Gastroesophageal sphincter (tissue), 4 donors: ENCODE measurements around the gene GASK1A. TPM values are rescaled to one million over a fixed set of nuclear protein-coding genes. Genes with fewer than 3 reads are reported as not detected.
A peak's percentile ranks its signal among the peaks of the same experiment; 100 is the strongest.

Source experiments
- ATAC-seq: fragments of 150-250 bp; one replicate; pipeline ENCODE4 v1.9.1; 2016; ENCODE audit warnings: mild to moderate bottlenecking, moderate library complexity
- H3K27ac ChIP-seq, 4 donors: fragments of 200-600 bp; sonication (generic) in 3 of 4; 1 replicate in 3 of 4; 2 replicates in 1 of 4; pipeline ENCODE4 v1.5.1; 2016 to 2019
- H3K27me3 ChIP-seq: fragments of 200-600 bp; sonication (generic); one replicate; pipeline ENCODE4 v1.5.1; 2019
- H3K36me3 ChIP-seq, 2 donors: fragments of 200-600 bp; sonication (generic); one replicate each; pipeline ENCODE4 v1.5.1; 2019; ENCODE audit warnings: control low read depth in 1 of 2
- H3K4me1 ChIP-seq, 3 donors: fragments of 200-600 bp; sonication (generic); 1 replicate in 2 of 3; 2 replicates in 1 of 3; pipeline ENCODE4 v1.5.1; 2016 to 2019; ENCODE audit warnings: control low read depth in 2 of 3
- H3K4me3 ChIP-seq, 2 donors: fragments of 200-600 bp; sonication (generic); one replicate each; pipeline ENCODE4 v1.5.1; 2019; ENCODE audit warnings: mild to moderate bottlenecking in 1 of 2, moderate library complexity in 1 of 2
- H3K9me3 ChIP-seq, 3 donors: fragments of 200-600 bp; sonication (generic); one replicate each; pipeline ENCODE4 v1.5.1; 2017 to 2019; ENCODE audit warnings: control low read depth in 2 of 3
- EP300 ChIP-seq: sonication (generic); formaldehyde crosslinking; IDR thresholded peaks from one replicate; pipeline ENCODE4 v1.6.1; 2017; ENCODE audit warnings: antibody characterized with exemption, mild to moderate bottlenecking
- POLR2A ChIP-seq, 2 donors: fragments of 450-650 bp; IDR thresholded peaks; one replicate each; pipeline ENCODE4 v1.6.1; 2017; ENCODE audit warnings: antibody characterized with exemption in 2 of 2, mild to moderate bottlenecking in 2 of 2, moderate library complexity in 1 of 2
- POLR2AphosphoS5 ChIP-seq: sonication (generic); formaldehyde crosslinking; IDR thresholded peaks from one replicate; pipeline ENCODE4 v1.6.1; 2017; ENCODE audit warnings: antibody characterized with exemption
- WGBS, 2 donors: methylation state at CpG; one replicate each; pipeline ENCODE4 v1.1.5; 2018; ENCODE audit warnings: low coverage in 1 of 2; 5-methylcytosine and 5-hydroxymethylcytosine counted together
- total RNA-seq, 4 donors: library from RNA; depleted of rRNA; stranded (reverse); fragments of >200 nt; gene quantifications; one replicate each; pipeline ENCODE4 v1.1.0, GENCODE V29; 2016
- TF ChIP-seq, protein P1 (sequence below), 4 experiments: fragments of 200-600 bp in 2 of 4; fragments of 450-650 bp in 2 of 4; sonication (generic) in 1 of 4; IDR thresholded peaks; one replicate each; pipeline ENCODE4 v1.5.1; 2017 to 2019; ENCODE audit warnings: antibody characterized with exemption in 4 of 4, mild to moderate bottlenecking in 2 of 4, moderate library complexity in 2 of 4

GASK1A gene
- total RNA-seq, 4 donors from 2014 or later, result 11.5 to 49.3 (median 24.2) TPM

DNA sequence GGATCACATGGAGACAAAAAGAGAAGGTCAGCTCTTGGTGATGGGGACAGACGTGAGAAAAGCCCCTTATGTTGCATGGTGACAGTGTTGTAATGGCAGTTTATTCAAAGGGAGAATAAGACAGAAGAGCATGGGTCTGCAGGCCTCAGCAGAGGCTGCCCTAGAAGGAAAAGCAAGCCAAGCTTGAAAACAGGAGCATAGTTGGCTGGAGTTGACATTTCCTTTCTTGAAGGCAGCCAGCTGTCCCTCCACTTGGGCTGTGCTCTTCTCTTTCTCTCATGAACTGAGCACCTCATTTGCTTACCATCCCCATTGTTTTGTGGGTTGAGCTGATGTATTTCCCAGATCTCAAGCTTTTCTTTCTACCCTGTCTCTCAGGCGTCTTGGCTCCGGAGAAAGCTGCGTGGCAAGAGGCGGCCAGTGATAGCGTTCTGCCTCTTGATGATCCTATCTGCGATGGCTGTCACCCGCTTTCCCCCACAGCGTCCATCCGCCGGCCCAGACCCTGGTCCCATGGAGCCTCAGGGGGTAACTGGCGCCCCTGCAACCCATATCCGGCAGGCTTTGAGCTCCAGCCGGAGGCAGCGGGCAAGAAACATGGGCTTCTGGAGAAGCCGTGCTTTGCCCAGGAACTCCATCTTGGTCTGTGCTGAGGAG is 52.9 kb downstream of the GASK1A start:
- TF ChIP-seq POLR2A (IDR thresholded peaks at IDR 0.05), result no peak
- TF ChIP-seq, protein P1, sequence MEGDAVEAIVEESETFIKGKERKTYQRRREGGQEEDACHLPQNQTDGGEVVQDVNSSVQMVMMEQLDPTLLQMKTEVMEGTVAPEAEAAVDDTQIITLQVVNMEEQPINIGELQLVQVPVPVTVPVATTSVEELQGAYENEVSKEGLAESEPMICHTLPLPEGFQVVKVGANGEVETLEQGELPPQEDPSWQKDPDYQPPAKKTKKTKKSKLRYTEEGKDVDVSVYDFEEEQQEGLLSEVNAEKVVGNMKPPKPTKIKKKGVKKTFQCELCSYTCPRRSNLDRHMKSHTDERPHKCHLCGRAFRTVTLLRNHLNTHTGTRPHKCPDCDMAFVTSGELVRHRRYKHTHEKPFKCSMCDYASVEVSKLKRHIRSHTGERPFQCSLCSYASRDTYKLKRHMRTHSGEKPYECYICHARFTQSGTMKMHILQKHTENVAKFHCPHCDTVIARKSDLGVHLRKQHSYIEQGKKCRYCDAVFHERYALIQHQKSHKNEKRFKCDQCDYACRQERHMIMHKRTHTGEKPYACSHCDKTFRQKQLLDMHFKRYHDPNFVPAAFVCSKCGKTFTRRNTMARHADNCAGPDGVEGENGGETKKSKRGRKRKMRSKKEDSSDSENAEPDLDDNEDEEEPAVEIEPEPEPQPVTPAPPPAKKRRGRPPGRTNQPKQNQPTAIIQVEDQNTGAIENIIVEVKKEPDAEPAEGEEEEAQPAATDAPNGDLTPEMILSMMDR (IDR thresholded peaks at IDR 0.05), result no peak
- no peak for TF ChIP-seq EP300
- TF ChIP-seq POLR2AphosphoS5, result no peak
- Histone ChIP-seq H3K4me1 (peaks cover 0 to 22% (median 3%) of the 10 kb centered on the region in 3 donors), H3K9me3 (no peaks in the 10 kb centered on the region), H3K36me3 (peaks cover 0 to 12% of the 10 kb centered on the region in 2 donors), H3K4me3 (no peak overlapping the region), H3K27ac (no peak overlapping the region), H3K27me3 (no peaks in the 10 kb centered on the region)
- 85 to 90% methylated on average over 3 to 4 of the region's 16 CpGs for WGBS, 2 donors
- peak; percentile 48 for ATAC-seq

DNA sequence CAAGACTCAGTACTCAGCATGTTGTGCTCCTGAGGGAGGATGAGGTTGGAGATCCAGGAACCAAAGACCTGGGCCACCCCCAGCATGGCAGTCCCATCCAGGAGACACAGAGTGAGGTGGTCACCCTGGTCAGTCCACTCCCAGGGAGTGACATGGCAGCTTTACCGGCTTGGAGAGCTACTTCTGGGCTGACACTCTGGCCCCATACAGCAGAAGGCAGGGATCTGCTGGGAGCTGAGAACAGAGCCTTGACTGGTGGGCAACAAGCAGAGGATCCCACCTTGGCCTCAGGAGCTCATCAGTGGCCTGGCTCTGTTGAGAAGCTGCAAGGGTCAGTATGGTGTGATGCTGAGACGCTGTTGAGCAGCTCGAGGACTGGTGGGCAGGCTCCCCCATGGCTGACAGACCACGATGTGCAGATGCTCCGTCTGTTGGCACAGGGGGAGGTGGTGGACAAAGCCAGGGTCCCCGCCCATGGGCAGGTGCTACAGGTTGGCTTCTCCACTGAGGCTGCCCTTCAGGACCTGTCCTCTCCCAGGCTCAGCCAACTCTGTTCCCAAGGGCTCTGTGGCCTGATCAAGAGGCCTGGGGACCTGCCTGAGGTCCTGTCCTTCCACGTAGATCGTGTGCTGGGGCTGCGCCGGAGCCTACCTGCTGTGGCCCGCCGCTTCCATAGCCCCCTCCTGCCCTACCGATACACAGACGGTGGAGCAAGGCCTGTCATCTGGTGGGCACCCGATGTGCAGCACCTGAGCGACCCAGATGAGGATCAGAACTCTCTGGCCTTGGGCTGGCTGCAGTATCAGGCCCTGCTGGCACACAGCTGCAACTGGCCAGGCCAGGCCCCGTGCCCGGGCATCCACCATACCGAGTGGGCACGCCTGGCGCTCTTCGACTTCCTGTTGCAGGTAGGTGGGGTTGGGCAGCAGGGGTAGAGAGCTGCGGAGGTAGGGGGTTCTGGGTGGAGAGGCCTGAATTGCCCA is 53.8 kb downstream of the GASK1A start:
- peaks cover 0 to 19% (median 3%) of the 10 kb centered on the region in 3 donors for H3K4me1 ChIP-seq
- no peaks in the 10 kb centered on the region for H3K9me3 ChIP-seq
- WGBS, 2 donors, result 96% methylated on average over 7 of the region's 23 CpGs; no CpG with 5 or more reads in 1 of the 2 donors
- no peak for ATAC-seq
- no peaks in the 10 kb centered on the region for H3K27me3 ChIP-seq
- TF ChIP-seq, protein P1 (IDR thresholded peaks at IDR 0.05), result no peak
- TF ChIP-seq EP300, result no peak
- TF ChIP-seq POLR2A (IDR thresholded peaks at IDR 0.05), result no peak
- TF ChIP-seq POLR2AphosphoS5, result no peak
- H3K4me3 ChIP-seq, result no peak overlapping the region
- no peak overlapping the region for H3K27ac ChIP-seq
- peaks cover 0 to 12% of the 10 kb centered on the region in 2 donors for H3K36me3 ChIP-seq

DNA sequence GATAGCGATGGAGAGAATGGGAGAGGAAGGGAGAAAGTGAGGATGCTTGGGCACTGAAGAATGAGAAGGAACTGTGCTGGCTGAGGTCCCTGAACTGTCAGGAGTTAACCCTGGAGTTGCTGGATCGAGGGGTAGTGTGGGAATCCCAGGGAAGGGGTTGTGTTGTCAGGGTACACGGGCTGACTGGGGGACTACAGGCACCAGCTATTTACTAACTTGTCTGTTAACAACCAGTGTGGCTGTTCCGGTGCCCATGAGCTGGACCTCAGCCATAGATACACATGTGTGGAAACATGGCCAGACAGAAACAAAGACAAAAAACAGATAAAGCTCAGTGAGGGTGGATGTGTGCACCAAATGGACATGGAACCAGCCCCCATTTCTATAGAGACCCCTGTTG is 55.1 kb downstream of the GASK1A start:
- no peaks in the 10 kb centered on the region for H3K9me3 ChIP-seq
- WGBS, 2 donors, result 91 to 100% methylated on average over 1 to 4 of the region's 4 CpGs
- ATAC-seq, result no peak

DNA sequence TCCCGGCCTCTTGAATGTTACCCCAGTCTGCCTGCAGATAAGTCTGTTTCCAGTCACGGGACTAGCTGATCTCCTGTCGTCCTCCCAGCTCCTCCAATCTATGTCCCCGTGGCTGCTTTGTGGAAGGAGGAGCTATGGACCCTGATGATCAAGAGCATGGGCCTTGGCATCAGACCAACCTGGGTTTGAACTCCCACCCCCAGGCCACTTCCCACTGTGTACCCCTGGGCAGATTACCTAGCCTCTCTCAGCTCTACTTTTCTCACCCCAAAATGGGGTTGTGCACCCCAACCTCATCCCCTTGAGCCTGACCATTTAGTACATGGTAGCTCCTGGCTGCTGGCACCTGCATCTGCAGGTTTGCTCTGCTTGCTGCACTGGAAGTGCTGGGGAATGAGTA is 55.8 kb downstream of the GASK1A start:
- TF ChIP-seq POLR2A (IDR thresholded peaks at IDR 0.05), result no peak
- TF ChIP-seq, protein P1 (IDR thresholded peaks at IDR 0.05), result no peak
- no peaks in the 10 kb centered on the region for H3K9me3 ChIP-seq
- peaks cover 0 to 12% of the 10 kb centered on the region in 2 donors for H3K36me3 ChIP-seq
- H3K4me1 ChIP-seq, result peaks cover 0 to 19% (median 3%) of the 10 kb centered on the region in 3 donors
- H3K27ac ChIP-seq, result no peak overlapping the region
- H3K27me3 ChIP-seq, result no peaks in the 10 kb centered on the region
- no peak overlapping the region for H3K4me3 ChIP-seq
- 96% methylated on average over 3 of the region's 4 CpGs; no CpG with 5 or more reads in 1 of the 2 donors for WGBS, 2 donors
- no peak for ATAC-seq

More for the DNA sequence above, 55.1 kb downstream of the GASK1A start:
- TF ChIP-seq POLR2AphosphoS5 (no peak), POLR2A (IDR thresholded peaks at IDR 0.05) (no peak)
- TF ChIP-seq, protein P1 (IDR thresholded peaks at IDR 0.05), result no peak
- Histone ChIP-seq H3K4me3 (no peak overlapping the region), H3K27ac (no peak overlapping the region), H3K4me1 (peaks cover 0 to 19% (median 3%) of the 10 kb centered on the region in 3 donors), H3K27me3 (no peaks in the 10 kb centered on the region), H3K36me3 (peaks cover 0 to 12% of the 10 kb centered on the region in 2 donors)
